Hepatocyte (in vitro differentiated cells): ENCODE results near the gene PLEKHA5.

Experiments
- EZH2 ChIP-seq: fragments of 200-600 bp; sonication (generic); IDR thresholded peaks from 2 replicates; pipeline ENCODE4 v1.6.1; 2016; ENCODE audit warnings: antibody characterized with exemption, mild to moderate bottlenecking, borderline replicate concordance
- TF ChIP-seq, protein P1 (sequence below): fragments of 200-600 bp; sonication (generic); IDR thresholded peaks from 2 replicates; pipeline ENCODE4 v1.5.1; 2016; ENCODE audit warnings: antibody characterized with exemption, mild to moderate bottlenecking; ENCODE audit not compliant: poor library complexity

DNA sequence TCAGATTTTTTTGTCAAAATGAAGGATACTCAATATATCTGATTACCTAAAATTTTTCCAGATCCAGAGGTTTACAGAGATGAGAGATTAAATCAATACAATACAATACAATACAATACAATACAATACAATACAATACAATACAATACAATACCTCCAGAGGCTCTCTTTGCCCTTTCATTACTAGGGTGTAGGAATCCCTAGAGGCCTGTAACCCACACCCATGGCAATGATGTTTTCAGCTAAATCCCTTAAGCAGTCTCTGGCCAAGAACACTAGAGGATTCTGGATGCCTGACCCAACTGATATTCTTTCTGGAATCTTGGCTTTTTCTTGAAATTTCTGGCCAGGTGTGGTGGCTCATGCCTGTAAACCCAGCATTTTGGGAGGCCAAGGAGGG, 286.0 kb downstream of the PLEKHA5 start:
- TF ChIP-seq, protein P1, sequence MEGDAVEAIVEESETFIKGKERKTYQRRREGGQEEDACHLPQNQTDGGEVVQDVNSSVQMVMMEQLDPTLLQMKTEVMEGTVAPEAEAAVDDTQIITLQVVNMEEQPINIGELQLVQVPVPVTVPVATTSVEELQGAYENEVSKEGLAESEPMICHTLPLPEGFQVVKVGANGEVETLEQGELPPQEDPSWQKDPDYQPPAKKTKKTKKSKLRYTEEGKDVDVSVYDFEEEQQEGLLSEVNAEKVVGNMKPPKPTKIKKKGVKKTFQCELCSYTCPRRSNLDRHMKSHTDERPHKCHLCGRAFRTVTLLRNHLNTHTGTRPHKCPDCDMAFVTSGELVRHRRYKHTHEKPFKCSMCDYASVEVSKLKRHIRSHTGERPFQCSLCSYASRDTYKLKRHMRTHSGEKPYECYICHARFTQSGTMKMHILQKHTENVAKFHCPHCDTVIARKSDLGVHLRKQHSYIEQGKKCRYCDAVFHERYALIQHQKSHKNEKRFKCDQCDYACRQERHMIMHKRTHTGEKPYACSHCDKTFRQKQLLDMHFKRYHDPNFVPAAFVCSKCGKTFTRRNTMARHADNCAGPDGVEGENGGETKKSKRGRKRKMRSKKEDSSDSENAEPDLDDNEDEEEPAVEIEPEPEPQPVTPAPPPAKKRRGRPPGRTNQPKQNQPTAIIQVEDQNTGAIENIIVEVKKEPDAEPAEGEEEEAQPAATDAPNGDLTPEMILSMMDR, result no peak
- TF ChIP-seq EZH2, result no peak
